Measurements from ENCODE around the gene GCLM.

The GCLM gene

GRCh38 chr1:93851327-93851712 is 57.9 kb downstream of the GCLM start:
- TF ChIP-seq TAF1 (IDR thresholded peaks at IDR 0.05; ENCODE audit: borderline replicate concordance, insufficient read depth, low read length) (no peak), SIN3A (IDR thresholded peaks at IDR 0.05; ENCODE audit: borderline replicate concordance, insufficient read depth, low read length) (no peak)

- peak; percentile 57 to 82; a peak in 3 of 4 replicates for TF ChIP-seq REST (IDR thresholded peaks at IDR 0.05; ENCODE audit: insufficient read depth in 1 of 2, low read depth in 2 of 2, low read length in 2 of 2)
Observed at GRCh38 chr1:93850687-93851326, 58.4 kb downstream of the GCLM start.

- no peak for TF ChIP-seq FOXP2 (optimal IDR thresholded peaks at IDR 0.05; ENCODE audit: borderline replicate concordance, extremely low read depth, extremely low read length, insufficient read depth)
- no peak for TF ChIP-seq POLR2AphosphoS5 (IDR thresholded peaks at IDR 0.05; ENCODE audit: low read depth, low read length)
- TF ChIP-seq REST (IDR thresholded peaks at IDR 0.05; ENCODE audit: insufficient read depth in 1 of 2, low read depth in 2 of 2, low read length in 2 of 2), result no peak
- no peak for TF ChIP-seq SIN3A (IDR thresholded peaks at IDR 0.05; ENCODE audit: borderline replicate concordance, insufficient read depth, low read length)
- TF ChIP-seq TAF1 (IDR thresholded peaks at IDR 0.05; ENCODE audit: borderline replicate concordance, insufficient read depth, low read length), result no peak
Observed at GRCh38 chr1:93848350-93848883, 60.8 kb downstream of the GCLM start.

- TF ChIP-seq SIN3A (IDR thresholded peaks at IDR 0.05; ENCODE audit: borderline replicate concordance, insufficient read depth, low read length) (no peak), REST (IDR thresholded peaks at IDR 0.05; ENCODE audit: insufficient read depth in 1 of 2, low read depth in 2 of 2, low read length in 2 of 2) (0 out of 4 replicates have a peak, but pooled peaks of 1 of the 2 experiments have one; percentile 10), TAF1 (IDR thresholded peaks at IDR 0.05; ENCODE audit: borderline replicate concordance, insufficient read depth, low read length) (no peak), FOXP2 (optimal IDR thresholded peaks at IDR 0.05; ENCODE audit: borderline replicate concordance, extremely low read depth, extremely low read length, insufficient read depth) (peak; percentile 33), POLR2AphosphoS5 (IDR thresholded peaks at IDR 0.05; ENCODE audit: low read depth, low read length) (no peak)
Observed at GRCh38 chr1:93847811-93848288, 61.4 kb downstream of the GCLM start.

- TF ChIP-seq FOXP2 (optimal IDR thresholded peaks at IDR 0.05; ENCODE audit: borderline replicate concordance, extremely low read depth, extremely low read length, insufficient read depth), result peak; percentile 86
- no peak for TF ChIP-seq REST (IDR thresholded peaks at IDR 0.05; ENCODE audit: insufficient read depth in 1 of 2, low read depth in 2 of 2, low read length in 2 of 2)
- peak; percentile 57; the same call in 1 of the 2 replicates for TF ChIP-seq SIN3A (IDR thresholded peaks at IDR 0.05; ENCODE audit: borderline replicate concordance, insufficient read depth, low read length)
- peak; percentile 45; the same call in 1 of the 2 replicates for TF ChIP-seq TAF1 (IDR thresholded peaks at IDR 0.05; ENCODE audit: borderline replicate concordance, insufficient read depth, low read length)
- TF ChIP-seq POLR2AphosphoS5 (IDR thresholded peaks at IDR 0.05; ENCODE audit: low read depth, low read length), result peak; percentile 71
Observed at GRCh38 chr1:93846992-93847810, 62.0 kb downstream of the GCLM start.

Data from PFSK-1 (cell line).